ENCODE measurements around the gene SCN9A. TPM values are rescaled to one million over a fixed set of nuclear protein-coding genes. Genes with fewer than 3 reads are reported as not detected.

The SCN9A gene
- total RNA-seq, 3 donors from 2014 or later (not counting 1 experiment from before 2014, with no cell fraction given): 0.28 to 1.4 (median 0.39) TPM

GRCh38 chr2:166344286-166345113, 31.2 kb downstream of the SCN9A start:
- intact Hi-C loops (cut with micrococcal nuclease): no loop called here
- no peak for DNase-seq
- Histone ChIP-seq H3K36me3 (ENCODE audit: control insufficient read depth, insufficient read depth, low read length) (no peaks in the 10 kb centered on the region), H3K9me3 (ENCODE audit: control insufficient read depth, insufficient read depth, low read length) (no peaks in the 10 kb centered on the region), H3K27me3 (ENCODE audit: control insufficient read depth, insufficient read depth, low read length) (no peaks in the 10 kb centered on the region), H3K4me3 (ENCODE audit: low read length) (no peak overlapping the region), H3K4me1 (ENCODE audit: control insufficient read depth, insufficient read depth, low read length) (no peaks in the 10 kb centered on the region), H3K27ac (ENCODE audit: low read length) (no peak overlapping the region)
- H3K36me3 Mint-ChIP-seq: no peaks in the 10 kb centered on the region
- H3K27ac Mint-ChIP-seq: no peak overlapping the region
- H3K9me3 Mint-ChIP-seq: peaks cover 3% of the 10 kb centered on the region in 2 donors
- H3K4me1 Mint-ChIP-seq: no peaks in the 10 kb centered on the region
- no peak for TF ChIP-seq CTCF (IDR thresholded peaks at IDR 0.05)
- H3K27me3 Mint-ChIP-seq (ENCODE audit: low read depth in 2 of 2): no peaks in the 10 kb centered on the region
- no peak for ATAC-seq
- 76% methylated on average over 3 of the region's 4 CpGs for WGBS (ENCODE audit: insufficient coverage)
- H3K4me3 Mint-ChIP-seq: no peak overlapping the region

GRCh38 chr2:166343467-166343866, 32.3 kb downstream of the SCN9A start:
- no peaks in the 10 kb centered on the region for H3K27me3 Mint-ChIP-seq (ENCODE audit: low read depth in 2 of 2)
- H3K4me3 ChIP-seq (ENCODE audit: low read length): no peak overlapping the region
- intact Hi-C loops (cut with micrococcal nuclease): no loop called here
- H3K9me3 Mint-ChIP-seq: peaks cover 2 to 3% of the 10 kb centered on the region in 2 donors
- H3K27ac Mint-ChIP-seq: no peak overlapping the region
- no peaks in the 10 kb centered on the region for H3K4me1 ChIP-seq (ENCODE audit: control insufficient read depth, insufficient read depth, low read length)
- ATAC-seq (no peak), DNase-seq (no peak)
- no peak overlapping the region for H3K4me3 Mint-ChIP-seq
- 12% methylated on average over 2 of the region's 2 CpGs for WGBS (ENCODE audit: insufficient coverage)
- no peaks in the 10 kb centered on the region for H3K36me3 Mint-ChIP-seq
- H3K27ac ChIP-seq (ENCODE audit: low read length): no peak overlapping the region
- H3K9me3 ChIP-seq (ENCODE audit: control insufficient read depth, insufficient read depth, low read length): no peaks in the 10 kb centered on the region
- H3K27me3 ChIP-seq (ENCODE audit: control insufficient read depth, insufficient read depth, low read length): no peaks in the 10 kb centered on the region
- H3K4me1 Mint-ChIP-seq: no peaks in the 10 kb centered on the region
- TF ChIP-seq CTCF (IDR thresholded peaks at IDR 0.05): no peak
- H3K36me3 ChIP-seq (ENCODE audit: control insufficient read depth, insufficient read depth, low read length): no peaks in the 10 kb centered on the region

GRCh38 chr2:166341426-166341825, 34.3 kb downstream of the SCN9A start:
- Mint-ChIP-seq H3K4me1 (no peaks in the 10 kb centered on the region), H3K4me3 (no peak overlapping the region), H3K27me3 (ENCODE audit: low read depth in 2 of 2) (no peaks in the 10 kb centered on the region)

More at GRCh38 chr2:166341426-166341825, 34.3 kb downstream of the SCN9A start:
- DNase-seq (no peak), ATAC-seq (no peak)
- H3K36me3 ChIP-seq (ENCODE audit: control insufficient read depth, insufficient read depth, low read length): no peaks in the 10 kb centered on the region
- no peak for TF ChIP-seq CTCF (IDR thresholded peaks at IDR 0.05)
- 78% methylated on average over 1 of the region's 1 CpG for WGBS (ENCODE audit: insufficient coverage)
- H3K27me3 ChIP-seq (ENCODE audit: control insufficient read depth, insufficient read depth, low read length): no peaks in the 10 kb centered on the region
- H3K9me3 ChIP-seq (ENCODE audit: control insufficient read depth, insufficient read depth, low read length): no peaks in the 10 kb centered on the region
- Mint-ChIP-seq H3K36me3 (no peaks in the 10 kb centered on the region), H3K9me3 (peaks cover 4 to 6% of the 10 kb centered on the region in 2 donors), H3K27ac (no peak overlapping the region)
- no peak overlapping the region for H3K27ac ChIP-seq (ENCODE audit: low read length)
- H3K4me1 ChIP-seq (ENCODE audit: control insufficient read depth, insufficient read depth, low read length): no peaks in the 10 kb centered on the region
- intact Hi-C loops (cut with micrococcal nuclease): no loop called here
- H3K4me3 ChIP-seq (ENCODE audit: low read length): no peak overlapping the region
